Renal cortex interstitium (tissue), 11 donors: ENCODE measurements around the gene CNDP2. TPM values are rescaled to one million over a fixed set of nuclear protein-coding genes. Genes with fewer than 3 reads are reported as not detected.
A peak's percentile ranks its signal among the peaks of the same experiment; 100 is the strongest.
"Not testable (repeated sequence)": the region's sequence is repeated elsewhere in the genome, so short reads cannot be mapped to it uniquely, and the experiment has no call there.

Experiments
- DNase-seq, 11 donors: peaks; one replicate each; pipeline ENCODE4 v3.0.0-alpha.2; 2013; ENCODE audit warnings: low read depth in 9 of 11, low spot score in 4 of 11; ENCODE audit errors: extremely low read depth in 1 of 11
- polyA plus RNA-seq, 3 donors: library from polyadenylated mRNA; unstranded; fragments of 120-200 nt; gene quantifications; one replicate each; pipeline ENCODE4 v1.2.1, GENCODE V29; 2013; ENCODE audit not compliant: insufficient read length in 3 of 3

Gene CNDP2
- polyA plus RNA-seq, 3 donors = 275 to 363 (median 290) TPM

GRCh38 chr18:74546751-74547530 is 50.8 kb downstream of the CNDP2 start:
- no peak for DNase-seq

- no peak for DNase-seq
Observed at GRCh38 chr18:74547860-74548259, 51.7 kb downstream of the CNDP2 start.

GRCh38 chr18:74549591-74550104 is 53.5 kb downstream of the CNDP2 start:
- DNase-seq = no peak

GRCh38 chr18:74550886-74551285 is 54.7 kb downstream of the CNDP2 start:
- no peak for DNase-seq

- no peak for DNase-seq
Observed at GRCh38 chr18:74551452-74551851, 55.3 kb downstream of the CNDP2 start.

GRCh38 chr18:74551936-74552555 is 55.9 kb downstream of the CNDP2 start:
- peak; percentile 71 to 86 (median 83) for DNase-seq

GRCh38 chr18:74556126-74556525 is 60.0 kb downstream of the CNDP2 start:
- no peak for DNase-seq

GRCh38 chr18:74558096-74558495 is 61.9 kb downstream of the CNDP2 start:
- DNase-seq = no peak

- DNase-seq = no peak
Observed at GRCh38 chr18:74562131-74562730, 66.1 kb downstream of the CNDP2 start.

GRCh38 chr18:74562775-74563174 is 66.6 kb downstream of the CNDP2 start:
- DNase-seq = no peak

- no peak for DNase-seq
Observed at GRCh38 chr18:74563999-74564398, 67.8 kb downstream of the CNDP2 start.

- DNase-seq = not testable (repeated sequence)
Observed at GRCh38 chr18:74565164-74565563, 69.0 kb downstream of the CNDP2 start.

- DNase-seq = not testable (repeated sequence)
Observed at GRCh38 chr18:74565993-74566392, 69.8 kb downstream of the CNDP2 start.

GRCh38 chr18:74567822-74568221 is 71.7 kb downstream of the CNDP2 start:
- DNase-seq = no peak

GRCh38 chr18:74569401-74569800 is 73.2 kb downstream of the CNDP2 start:
- no peak for DNase-seq

GRCh38 chr18:74570266-74570665 is 74.1 kb downstream of the CNDP2 start:
- no peak for DNase-seq

- DNase-seq = no peak
Observed at GRCh38 chr18:74571895-74572680, 75.9 kb downstream of the CNDP2 start.

- no peak for DNase-seq
Observed at GRCh38 chr18:74573053-74573452, 76.9 kb downstream of the CNDP2 start.
